Measurements from ENCODE around the gene RTN4IP1.
"Not testable (repeated sequence)": the region's sequence is repeated elsewhere in the genome, so short reads cannot be mapped to it uniquely, and the experiment has no call there.

RTN4IP1 gene

GRCh38 chr6:106574741-106575458, 54.4 kb downstream of the RTN4IP1 start:
- no peak for DNase-seq

DNA sequence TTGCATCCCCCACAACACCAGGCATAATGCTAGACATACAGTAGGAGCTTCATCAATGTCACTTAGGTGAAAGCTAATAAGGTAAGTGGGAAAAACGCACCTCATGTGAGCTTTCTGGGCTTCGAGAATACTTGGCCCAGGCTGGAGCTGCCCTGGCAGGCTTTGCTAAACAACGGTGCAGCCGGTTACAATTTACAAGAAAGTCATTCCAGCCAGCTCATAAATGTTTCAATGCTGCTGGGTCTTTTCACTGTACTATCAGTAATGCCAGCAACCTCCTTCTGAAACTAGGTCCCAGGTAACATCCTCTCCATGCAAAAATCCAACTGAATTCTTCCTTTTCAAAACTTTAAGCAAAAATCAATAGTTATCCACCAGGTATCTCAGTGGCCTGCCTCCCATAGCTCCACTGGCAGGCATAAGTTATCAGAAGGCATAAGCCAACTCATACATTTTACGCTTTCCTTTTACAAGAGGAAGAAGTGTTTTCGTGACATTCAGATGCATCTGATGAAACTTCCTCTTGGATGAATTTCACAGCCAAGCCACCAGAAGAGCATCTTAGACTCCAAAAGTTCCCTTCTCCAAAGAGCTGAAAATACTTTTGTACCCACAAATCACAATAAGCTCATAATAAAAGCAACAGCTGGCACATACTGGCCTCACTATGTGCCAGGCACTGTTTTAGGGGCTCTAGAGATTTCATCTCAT, 56.3 kb downstream of the RTN4IP1 start:
- DNase-seq, result no peak

GRCh38 chr6:106572436-106572835, 56.9 kb downstream of the RTN4IP1 start:
- no peak for DNase-seq

DNA sequence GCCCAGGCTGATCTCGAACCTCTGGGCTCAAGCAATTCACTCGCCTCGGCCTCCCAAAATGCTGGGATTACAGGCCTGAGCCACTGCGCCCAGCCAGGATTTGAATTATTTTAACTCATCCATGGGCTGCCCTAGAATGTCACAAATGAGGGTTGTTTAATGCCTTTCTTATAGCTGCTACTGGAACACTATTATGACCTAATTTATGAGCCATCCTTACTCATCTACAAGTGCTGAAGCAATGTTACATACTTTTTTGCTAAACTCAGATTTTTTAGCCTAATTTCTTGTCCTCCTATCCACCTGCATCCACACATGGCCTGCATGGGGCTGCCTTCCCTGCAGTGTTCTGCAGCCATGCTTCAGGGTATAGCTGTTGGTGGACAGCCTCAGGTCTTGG, 59.9 kb downstream of the RTN4IP1 start:
- no peak for DNase-seq

GRCh38 chr6:106568530-106568929, 60.8 kb downstream of the RTN4IP1 start:
- DNase-seq, result no peak

DNA sequence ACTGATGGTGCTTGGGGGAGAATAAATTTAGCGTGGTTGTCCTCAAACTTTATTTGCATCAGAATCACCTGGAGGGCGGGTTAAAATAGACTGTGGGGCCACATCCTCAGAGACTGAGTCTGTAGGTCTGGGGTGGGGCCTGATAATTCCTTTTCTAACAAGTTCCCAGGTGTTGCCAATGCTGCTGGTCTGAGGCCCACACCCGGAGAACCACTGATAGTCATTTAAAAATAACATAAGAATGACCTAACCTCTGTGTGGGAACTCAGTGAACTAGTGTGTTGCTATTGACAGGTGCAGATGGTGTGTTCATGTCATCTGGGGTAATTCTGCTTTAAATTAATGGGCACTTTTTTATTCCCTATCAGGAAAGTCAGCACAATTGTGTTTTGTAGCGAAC, 64.8 kb downstream of the RTN4IP1 start:
- no peak for DNase-seq

- no peak for DNase-seq
Measured at GRCh38 chr6:106563614-106564013, 65.7 kb downstream of the RTN4IP1 start.

- no peak for DNase-seq
Measured at GRCh38 chr6:106561686-106562405, 67.5 kb downstream of the RTN4IP1 start.

DNA sequence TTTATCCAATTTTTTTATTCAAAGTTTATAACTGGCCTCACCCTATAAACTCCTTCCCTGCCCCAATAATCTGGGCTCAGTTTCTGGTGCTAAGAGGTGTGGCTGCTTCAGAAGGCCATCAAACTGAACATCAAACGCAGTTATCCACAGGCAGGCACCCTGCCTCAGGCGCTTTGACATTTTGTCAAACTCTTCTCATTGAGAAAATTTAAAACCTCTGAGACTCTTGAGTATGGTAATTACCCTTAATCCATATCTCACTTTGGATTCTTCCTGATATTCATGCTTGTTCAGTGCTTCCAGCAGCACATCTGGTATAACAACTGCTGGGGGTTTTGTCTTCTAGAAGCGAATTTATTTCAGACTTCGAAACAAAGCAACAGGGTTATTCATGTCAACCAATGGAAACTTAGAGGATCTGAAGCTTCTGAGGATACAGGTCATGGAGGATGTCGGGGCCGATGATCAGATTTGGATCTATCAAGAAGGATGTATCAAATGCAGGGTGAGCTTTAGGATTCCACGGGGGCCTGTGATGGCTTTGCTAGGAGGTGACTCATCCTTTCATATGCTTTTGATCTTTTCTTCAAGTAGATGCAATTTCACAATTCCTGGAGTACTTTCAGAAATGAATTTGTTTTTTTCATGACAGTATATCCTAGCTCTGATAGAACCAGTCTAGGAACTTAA, 68.2 kb downstream of the RTN4IP1 start:
- DNase-seq, result no peak

- DNase-seq, result not testable (repeated sequence)
Measured at GRCh38 chr6:106559659-106560058, 69.6 kb downstream of the RTN4IP1 start.

DNA sequence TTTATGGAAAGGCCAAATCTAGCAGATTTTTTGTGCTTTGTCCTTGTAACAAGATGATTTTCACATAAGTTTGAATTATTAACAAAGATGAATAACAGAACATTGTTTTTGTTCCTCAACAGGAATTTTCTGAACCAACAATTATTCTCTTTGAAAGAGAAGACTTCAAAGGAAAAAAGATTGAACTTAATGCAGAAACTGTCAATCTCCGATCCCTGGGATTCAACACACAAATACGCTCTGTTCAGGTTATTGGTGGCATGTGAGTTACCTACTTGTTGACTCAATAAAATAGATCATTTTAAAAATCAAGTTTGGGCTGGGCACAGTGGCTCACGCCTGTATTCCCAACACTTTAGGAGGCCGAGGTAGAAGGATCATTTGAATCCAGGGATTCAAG, 70.9 kb downstream of the RTN4IP1 start:
- no peak for DNase-seq

DNA sequence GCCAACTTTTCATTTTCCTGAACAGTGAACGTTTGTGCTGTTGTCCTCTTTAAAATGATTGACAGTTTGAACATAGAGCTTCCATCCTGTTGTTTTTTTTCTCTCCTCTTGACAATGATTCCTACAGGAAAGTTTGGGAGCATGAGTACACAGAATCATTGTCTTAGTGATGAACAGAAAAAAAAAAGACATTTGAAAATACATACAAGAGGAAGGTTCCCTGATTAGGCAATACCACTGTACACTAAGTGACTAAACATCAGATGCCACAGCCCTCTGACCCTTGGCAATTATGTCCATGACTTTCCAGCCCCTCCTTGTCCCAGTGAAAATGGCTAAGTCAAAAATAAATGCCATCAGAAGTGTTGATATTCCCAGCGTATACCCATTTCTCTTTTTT, 71.5 kb downstream of the RTN4IP1 start:
- no peak for DNase-seq

- DNase-seq, result no peak
Measured at GRCh38 chr6:106556368-106556960, 72.8 kb downstream of the RTN4IP1 start.

DNA sequence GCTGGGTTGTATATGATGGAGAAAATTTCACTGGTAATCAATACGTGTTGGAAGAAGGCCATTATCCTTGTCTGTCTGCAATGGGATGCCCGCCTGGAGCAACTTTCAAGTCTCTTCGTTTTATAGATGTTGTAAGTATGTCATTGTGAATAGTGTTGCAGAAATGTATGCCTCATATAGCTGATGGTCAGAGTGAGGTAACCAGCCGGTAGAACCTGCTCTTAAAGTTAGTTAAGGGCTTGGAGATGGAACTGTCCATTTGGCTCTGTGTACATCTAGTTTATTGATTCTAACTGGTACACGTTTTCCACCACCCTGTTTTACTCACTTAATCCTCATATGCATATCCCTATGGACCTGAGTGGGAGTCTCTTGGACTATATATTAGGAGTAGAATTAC, 73.5 kb downstream of the RTN4IP1 start:
- DNase-seq, result no peak

GRCh38 chr6:106553440-106553839, 75.9 kb downstream of the RTN4IP1 start:
- DNase-seq, result no peak

DNA sequence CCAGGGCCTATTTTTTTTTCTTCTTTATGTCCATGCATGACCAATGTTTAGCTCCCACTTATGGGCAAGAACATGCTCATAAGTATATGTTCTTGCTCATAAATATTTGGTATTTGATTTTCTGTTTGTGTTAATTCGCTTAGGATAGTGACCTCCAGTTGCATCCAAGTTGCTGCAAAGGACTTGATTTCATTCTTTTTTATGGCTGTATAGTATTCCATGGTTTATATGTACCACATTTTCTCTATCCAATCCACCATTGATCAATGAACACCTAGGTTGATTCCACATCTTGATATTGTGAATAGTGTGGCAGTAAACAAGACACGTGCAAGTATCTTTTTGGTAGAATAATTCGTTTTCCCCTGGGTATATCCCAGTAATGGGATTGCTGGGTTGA, 78.1 kb downstream of the RTN4IP1 start:
- DNase-seq, result no peak

- DNase-seq, result no peak
Measured at GRCh38 chr6:106549521-106549920, 79.8 kb downstream of the RTN4IP1 start.

DNA sequence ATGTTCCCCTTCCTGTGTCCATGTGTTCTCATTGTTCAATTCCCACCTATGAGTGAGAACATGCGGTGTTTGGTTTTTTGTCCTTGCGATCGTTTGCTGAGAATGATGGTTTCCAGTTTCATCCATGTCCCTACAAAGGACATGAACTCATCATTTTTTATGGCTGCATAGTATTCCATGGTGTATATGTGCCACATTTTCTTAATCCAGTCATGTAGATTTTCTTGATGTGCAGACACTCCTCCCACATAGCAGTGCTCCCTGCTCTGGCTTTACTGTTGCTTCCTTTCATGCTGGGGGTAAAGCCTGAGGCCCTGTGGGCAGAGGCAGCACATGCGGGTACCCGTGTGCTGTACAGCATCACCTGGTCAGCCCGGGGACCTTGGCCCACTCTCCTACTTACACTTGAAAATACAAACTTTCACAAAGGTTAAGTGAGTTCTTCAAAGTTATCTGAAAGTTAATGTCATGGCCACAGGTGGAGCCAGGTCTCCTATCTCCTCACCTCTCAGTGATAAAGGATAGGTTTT, 80.3 kb downstream of the RTN4IP1 start:
- DNase-seq, result not testable (repeated sequence)

- no peak for DNase-seq
Measured at GRCh38 chr6:106547601-106548453, 81.5 kb downstream of the RTN4IP1 start.

GRCh38 chr6:106546691-106547414, 82.4 kb downstream of the RTN4IP1 start:
- peak; percentile 30 for DNase-seq

GRCh38 chr6:106546261-106546690, 83.0 kb downstream of the RTN4IP1 start:
- no peak for DNase-seq
